T-helper 22 cell (primary cell): Measurements from ENCODE around the gene LLCFC1.

Experiments
- DNase-seq: peaks from one replicate; pipeline ENCODE4 v3.0.0-alpha.2; 2020; ENCODE audit warnings: low read depth

LLCFC1 gene

DNA sequence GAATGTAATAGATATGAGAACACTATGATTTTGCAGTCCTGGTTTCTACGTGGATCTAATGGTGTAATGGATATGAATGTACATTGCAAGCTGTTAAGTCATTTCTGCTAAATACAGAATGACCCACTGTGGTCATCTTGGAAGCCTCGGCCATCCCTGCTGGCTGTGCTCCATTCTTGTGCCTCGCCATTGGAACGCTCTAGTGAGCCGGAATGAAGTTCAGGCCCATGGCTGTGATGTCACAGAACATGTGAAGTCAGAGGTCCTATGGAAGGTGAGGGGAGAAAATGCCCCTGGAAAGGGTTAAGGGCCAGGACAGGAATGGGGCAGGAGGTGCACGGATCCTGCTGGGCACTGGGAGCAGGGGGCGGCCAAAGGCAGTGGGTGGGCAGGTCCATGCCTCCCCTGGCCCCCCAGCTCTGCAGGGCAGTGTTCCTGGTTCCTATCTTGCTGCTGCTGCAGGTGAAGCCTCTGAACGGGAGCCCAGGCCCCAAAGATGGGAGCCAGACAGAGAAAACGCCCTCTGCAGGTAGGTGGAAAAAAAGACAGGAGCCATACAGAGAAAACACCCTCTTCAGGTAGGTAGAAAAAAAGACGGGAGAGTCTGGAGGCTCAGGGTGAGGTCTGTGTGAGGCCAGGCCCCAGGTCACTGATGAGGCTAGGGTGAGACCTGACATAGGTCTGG is at the start of gene LLCFC1:
TSS of gene LLCFC1 (plus strand) at position 259 of the 685 bp plus-strand sequence. CDS start at position 397, 138 bp downstream.
- DNase-seq: no peak

DNA sequence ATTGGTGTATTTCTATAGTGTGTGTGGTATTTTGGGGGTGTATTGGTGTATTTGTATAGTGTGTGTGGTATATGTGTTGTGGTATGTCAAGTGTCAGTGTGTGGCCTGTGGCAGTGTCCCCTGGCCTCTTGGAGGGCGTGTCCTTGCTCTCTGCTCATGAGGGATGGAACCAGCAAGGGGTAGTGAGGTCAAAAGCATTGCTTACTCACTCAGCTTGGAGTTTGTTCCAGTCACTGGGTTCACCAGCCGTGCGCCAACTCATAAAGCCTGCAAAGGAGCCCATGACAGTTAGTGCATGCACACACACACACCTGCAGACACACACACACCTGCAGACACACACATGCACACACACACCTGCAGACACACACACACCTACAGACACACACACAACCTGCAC is 49.5 kb upstream of the LLCFC1 start:
- DNase-seq: no peak

DNA sequence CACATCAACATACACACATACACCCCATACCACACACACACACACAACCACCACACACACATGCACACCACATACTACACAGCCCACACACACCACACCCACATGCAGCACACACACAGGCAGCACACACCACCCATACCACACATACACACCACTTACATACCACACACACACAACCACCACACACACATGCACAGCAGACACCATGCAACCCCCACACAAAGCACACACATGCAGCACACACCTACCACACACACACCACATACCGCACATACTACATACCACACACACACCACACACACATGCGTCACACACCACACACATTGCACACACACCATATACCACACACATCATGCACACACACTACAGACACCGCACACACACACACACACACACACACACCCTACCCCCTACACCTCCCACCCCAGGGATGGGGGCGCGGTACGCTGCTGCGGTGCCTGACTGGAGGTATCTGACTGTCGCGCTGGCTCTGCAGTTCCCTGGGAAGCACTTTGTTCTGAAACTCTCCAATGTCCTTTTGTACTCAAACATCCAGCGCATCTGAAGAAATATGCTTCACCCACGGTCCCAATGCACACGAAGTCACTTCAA is 48.3 kb upstream of the LLCFC1 start:
- no peak for DNase-seq

GRCh38 chr7:142891490-142892082 is 47.7 kb upstream of the LLCFC1 start:
- no peak for DNase-seq

DNA sequence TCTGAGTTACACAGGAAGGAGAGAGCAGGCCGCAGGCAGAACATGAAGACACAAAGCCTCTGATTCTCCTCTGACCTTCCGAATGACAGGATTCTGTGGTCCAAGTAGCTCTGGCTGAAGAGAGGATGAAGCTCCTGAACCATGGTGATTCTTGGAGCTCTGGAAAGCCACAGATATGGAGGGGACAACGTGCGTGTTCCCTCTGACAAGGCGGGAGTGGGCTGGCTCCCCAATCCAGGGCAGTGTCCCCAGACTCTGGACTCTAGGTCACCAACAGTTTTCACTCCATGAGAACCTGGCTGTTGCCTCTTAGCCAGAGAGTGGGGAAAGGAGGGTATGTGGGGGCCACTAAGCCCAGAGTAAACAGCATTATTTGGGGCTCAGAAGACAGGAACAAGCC is 46.3 kb upstream of the LLCFC1 start:
- DNase-seq: no peak

DNA sequence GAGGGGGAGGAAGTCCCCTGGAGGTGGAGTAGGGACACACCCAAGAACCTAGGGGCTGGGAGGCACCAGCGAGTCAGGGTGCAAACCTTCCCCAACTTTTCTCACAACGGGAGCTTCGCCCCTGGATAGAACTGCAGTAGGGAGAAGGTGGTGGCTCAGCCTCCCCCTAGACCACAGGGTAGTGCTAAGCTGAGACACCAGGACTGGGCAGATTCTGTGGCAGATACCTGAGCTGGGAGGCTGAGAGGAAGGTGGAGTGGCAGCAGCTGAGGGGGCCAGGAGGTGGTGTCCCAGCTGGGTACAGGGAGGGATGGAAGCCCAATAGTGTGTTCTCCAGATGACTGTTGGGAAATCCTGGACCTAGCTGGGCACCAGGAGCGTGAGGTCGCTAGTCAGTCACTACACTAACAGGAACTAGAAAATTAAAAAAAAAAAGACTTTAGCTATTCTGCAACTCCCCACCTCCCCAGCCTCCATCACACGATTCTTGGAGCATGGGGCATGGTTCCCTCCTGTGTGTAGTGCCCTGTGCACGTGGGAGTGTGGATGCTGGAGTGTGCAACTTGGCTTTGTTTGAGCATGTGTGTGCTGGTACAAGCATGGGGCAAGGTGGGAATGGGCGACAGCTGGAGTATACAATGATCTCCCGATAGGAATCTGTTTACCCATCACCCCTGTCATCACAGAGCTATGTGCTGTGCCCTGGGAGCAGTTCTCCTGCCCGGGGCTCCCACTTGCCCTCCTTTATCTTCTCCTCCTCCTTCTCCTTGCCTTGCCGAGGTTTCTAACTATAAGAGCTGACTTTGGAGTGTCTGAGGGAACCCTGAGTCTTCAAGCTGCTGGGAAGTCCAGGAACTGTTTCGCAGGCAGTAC is 44.9 kb upstream of the LLCFC1 start:
- no peak for DNase-seq

GRCh38 chr7:142894985-142895593 is 44.2 kb upstream of the LLCFC1 start:
- no peak for DNase-seq

- DNase-seq: no peak
These were observed 43.1 kb upstream of the LLCFC1 start for GRCh38 chr7:142896151-142896550.

GRCh38 chr7:142896741-142897379 is 42.4 kb upstream of the LLCFC1 start:
- DNase-seq: no peak

DNA sequence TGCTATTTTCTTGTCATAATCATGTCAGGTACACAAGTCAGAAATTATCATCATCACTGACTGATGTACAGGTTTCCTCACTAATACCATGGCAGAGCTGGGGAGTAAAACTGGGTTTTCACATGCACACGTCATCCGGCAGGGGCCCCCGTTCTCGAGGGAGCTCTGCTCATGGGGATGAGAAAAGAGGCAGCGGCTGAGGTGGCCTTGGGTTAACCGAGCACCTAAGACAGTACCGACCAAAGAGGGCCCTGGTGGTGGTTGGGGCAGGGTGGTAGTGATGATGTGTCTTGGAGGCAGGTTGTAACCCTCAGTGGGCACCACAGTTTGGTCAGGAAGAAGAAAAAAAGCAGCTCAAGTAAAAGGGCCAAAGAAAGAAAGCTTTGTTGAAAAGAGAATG is 41.6 kb upstream of the LLCFC1 start:
- no peak for DNase-seq

DNA sequence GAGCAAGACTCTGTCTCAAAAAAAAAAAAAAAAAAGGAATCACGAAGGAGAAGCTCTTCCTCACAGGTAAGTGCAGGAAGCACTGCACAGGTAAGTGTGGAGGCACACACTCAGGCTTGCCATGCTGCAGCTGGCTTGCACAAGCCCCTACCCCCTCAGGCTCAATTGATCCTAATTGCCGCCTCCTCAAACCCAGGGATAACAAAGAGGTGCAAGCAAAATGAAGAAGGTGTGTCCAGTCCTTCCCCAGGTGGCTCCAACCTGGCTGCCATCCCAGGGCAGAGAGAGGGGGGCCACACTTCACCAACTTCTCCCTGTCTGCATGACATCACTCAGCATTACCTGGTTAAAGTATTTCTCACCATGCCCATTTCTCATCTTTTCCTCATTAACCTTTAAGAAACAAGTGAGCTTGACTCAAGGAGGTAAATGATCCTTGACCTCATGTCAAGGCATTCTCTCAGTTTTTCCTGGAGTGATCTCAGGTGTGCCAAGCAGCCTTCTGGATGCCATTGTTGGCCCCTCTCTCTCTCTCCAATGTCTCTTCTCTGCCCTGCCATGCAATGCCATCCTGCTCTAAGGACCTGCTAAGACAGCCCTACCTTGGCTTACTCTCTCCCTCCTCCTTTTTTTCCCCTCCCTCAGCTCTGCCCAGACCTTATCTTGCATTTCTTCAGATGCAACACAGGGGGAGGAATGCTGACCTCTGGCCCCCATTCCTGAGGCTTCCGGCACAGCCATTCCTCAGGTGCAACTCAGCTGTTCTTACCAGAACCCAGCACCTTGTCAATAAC is 40.7 kb upstream of the LLCFC1 start:
- no peak for DNase-seq

DNA sequence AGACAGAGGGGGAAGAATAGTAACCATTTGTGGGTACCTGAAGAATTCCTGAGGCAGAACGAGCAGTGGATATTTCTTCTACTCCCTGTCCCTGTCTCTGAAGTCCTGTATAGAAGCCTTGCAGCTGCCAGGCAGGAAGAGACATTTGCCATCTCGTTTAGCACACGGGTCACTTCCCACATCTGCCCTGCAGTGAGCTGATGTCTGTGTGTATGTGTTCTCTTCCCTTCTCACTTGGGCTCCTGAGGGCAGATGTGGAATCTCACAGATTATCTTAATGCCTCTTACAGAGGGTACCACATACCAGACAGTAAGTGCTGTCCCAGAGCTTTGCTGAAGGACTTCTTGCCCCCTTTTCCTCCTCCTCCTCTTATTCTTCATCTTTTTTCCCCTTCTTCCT is 39.6 kb upstream of the LLCFC1 start:
- no peak for DNase-seq

- no peak for DNase-seq
These were observed 37.6 kb upstream of the LLCFC1 start for GRCh38 chr7:142901426-142902259.

- no peak for DNase-seq
These were observed 35.2 kb upstream of the LLCFC1 start for GRCh38 chr7:142904128-142904527.

DNA sequence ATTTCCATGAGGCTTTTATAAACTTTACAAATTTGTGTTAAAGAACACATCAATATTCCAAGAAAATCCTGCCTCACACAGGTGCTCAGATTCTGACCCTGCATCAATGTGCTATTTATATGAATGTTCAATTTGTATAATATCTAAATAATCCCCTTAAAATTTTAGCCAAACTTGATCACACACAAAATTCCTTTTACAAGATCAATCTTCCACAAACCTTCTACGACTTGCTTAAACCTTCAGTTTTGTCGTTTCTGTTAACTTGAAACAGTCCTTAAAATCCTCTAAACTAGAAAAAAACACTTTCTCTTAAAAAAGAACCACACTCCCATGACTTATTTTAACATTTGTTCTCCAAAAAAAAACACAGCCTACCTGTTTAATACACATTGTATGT is 33.5 kb upstream of the LLCFC1 start:
- DNase-seq: no peak

DNA sequence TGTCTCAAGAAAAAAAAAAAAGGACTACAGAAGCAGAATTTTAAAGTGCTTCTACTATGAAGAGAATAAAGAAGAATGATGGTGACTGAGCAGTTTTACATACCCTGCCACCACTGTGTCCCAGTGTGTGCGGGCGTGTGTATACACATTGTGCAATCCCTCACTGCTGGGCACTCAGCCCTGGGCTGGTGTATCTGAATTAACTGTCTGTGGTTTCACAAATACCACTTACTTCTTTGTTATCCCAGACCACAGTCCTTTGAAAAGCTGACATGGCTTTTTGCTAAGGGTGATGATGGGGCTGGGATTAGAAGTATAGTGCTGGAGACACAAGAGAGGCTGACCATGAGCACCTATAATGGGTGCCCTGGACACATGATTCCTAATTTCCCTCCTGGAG is 32.6 kb upstream of the LLCFC1 start:
- DNase-seq: no peak

- no peak for DNase-seq
These were observed 31.0 kb upstream of the LLCFC1 start for GRCh38 chr7:142908290-142908689.

DNA sequence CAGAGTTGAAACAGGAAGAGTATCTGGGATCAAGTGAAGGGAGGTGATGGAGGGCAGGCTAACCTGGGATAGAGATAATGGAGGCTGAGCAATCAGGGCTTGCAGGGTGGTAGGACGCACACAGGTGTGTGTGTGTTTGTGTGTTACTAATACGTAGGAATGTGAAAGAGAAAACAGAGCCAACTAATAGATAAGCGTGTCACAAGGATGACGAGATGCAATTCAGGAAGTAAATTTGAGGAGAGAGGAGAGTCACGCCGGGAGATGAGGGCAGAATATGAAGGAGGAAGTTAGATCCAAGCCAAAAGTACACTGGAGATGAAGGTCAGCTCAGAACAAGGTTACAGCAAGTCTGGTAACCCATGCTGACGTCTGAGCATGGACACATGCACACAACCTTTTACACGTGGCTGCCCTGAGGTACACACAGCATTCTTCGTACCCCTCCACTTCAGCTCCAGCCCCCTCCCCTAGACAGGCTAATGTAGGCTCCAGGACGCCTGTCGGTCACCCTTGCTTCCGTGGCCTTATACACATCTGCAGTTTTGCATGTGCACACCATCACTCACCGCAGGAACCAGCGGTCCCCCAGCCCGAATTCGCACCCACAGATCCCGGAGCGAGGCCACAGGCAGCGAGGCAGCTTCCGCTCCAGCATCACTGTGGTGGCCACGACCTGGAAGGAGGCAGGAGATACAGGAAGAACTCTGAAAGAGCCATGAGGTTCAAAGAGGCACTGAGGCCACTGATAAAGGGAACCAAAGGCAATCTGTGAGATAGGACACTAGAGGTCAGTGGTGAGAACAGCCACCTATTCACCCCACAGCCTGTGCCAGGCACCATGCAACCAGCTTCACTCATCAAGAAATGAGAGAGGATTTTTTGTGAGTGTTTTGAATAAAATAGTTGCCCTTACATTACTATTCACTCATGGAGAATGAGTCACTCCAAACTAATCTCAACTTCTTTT is 30.1 kb upstream of the LLCFC1 start:
- no peak for DNase-seq

DNA sequence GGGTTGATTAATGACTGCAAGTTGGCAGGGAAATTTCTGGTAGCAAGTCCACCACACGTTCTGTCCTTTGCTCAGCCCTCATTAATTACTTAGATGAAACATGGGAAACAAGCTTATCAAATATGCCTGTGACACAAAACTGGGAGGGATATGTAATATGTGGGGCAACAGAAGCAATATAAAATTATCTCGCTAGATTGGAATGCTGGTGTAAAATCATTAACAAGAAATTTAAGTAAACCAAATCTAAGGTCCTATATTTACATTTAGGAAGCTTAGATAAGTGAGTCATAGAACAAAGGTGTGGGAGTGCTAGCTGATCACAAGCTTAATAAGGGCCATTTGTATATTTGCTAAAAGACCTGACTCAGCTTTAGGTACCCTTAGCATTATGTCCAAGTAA is 29.3 kb upstream of the LLCFC1 start:
- no peak for DNase-seq
